SU-DHL-6 (cell line): ENCODE results near the gene KCNN3.

Experiments
- H2AFZ ChIP-seq: fragments of 200-600 bp; sonication (generic); 2 replicates; pipeline ENCODE4 v1.6.1; 2014; ENCODE audit warnings: low read depth, mild to moderate bottlenecking, moderate library complexity, mixed read lengths, antibody characterized with exemption, low read length; ENCODE audit not compliant: severe bottlenecking
- H3F3A ChIP-seq: fragments of 200-600 bp; shearing (Covaris generic); 2 replicates; pipeline ENCODE4 v1.6.0; 2016; ENCODE audit warnings: antibody characterized with exemption, mild to moderate bottlenecking; ENCODE audit not compliant: insufficient read depth
- H3K27ac ChIP-seq: fragments of 200-600 bp; sonication (generic); 2 replicates; pipeline ENCODE4 v1.5.1; 2016; ENCODE audit warnings: low read depth, mild to moderate bottlenecking, low read length, moderate library complexity, mixed read lengths
- H3K27me3 ChIP-seq: fragments of 200-600 bp; sonication (generic), shearing (Covaris generic); 2 replicates; pipeline ENCODE4 v1.6.0; 2014; ENCODE audit warnings: mild to moderate bottlenecking, low read length
- H3K36me3 ChIP-seq: fragments of 200-600 bp; sonication (generic); 2 replicates; pipeline ENCODE4 v1.6.1; 2014; ENCODE audit warnings: mild to moderate bottlenecking, low read length, mixed read lengths
- H3K4me2 ChIP-seq: fragments of 300-600, 200-600 bp; shearing (Covaris generic), sonication (generic); 2 replicates; pipeline ENCODE4 v1.6.0; 2014; ENCODE audit warnings: low read length, low read depth, mild to moderate bottlenecking; ENCODE audit not compliant: poor library complexity, severe bottlenecking
- H3K4me3 ChIP-seq: fragments of 200-600 bp; sonication (generic); 2 replicates; pipeline ENCODE4 v1.5.1; 2014; ENCODE audit warnings: antibody characterized with exemption, low read length, mild to moderate bottlenecking, mixed read lengths; ENCODE audit not compliant: insufficient read depth, poor library complexity, severe bottlenecking
- H3K79me2 ChIP-seq: fragments of 200-600 bp; sonication (generic); 2 replicates; pipeline ENCODE4 v1.6.1; 2014; ENCODE audit warnings: mild to moderate bottlenecking, low read length, moderate library complexity; ENCODE audit not compliant: insufficient read depth
- H3K9ac ChIP-seq: fragments of 200-600 bp; sonication (generic); 2 replicates; pipeline ENCODE4 v1.7.0; 2014; ENCODE audit warnings: mild to moderate bottlenecking, low read length
- H3K9me2 ChIP-seq: fragments of 200-600 bp; sonication (generic); replicated peaks from 2 replicates; pipeline ENCODE4 v1.6.1; 2014; ENCODE audit warnings: low read length; ENCODE audit not compliant: insufficient read depth
- H3K9me3 ChIP-seq: fragments of 200-600 bp; sonication (generic); 2 replicates; pipeline ENCODE4 v1.6.1; 2014; ENCODE audit warnings: low read length, mixed read lengths; ENCODE audit not compliant: insufficient read depth
- H4K20me1 ChIP-seq: fragments of 200-600 bp; sonication (generic); 2 replicates; pipeline ENCODE4 v1.6.1; 2014; ENCODE audit warnings: low read depth, mild to moderate bottlenecking, antibody characterized with exemption, low read length, moderate library complexity, mixed read lengths
- EZH2phosphoT487 ChIP-seq: fragments of 200-600 bp; sonication (generic), shearing (Covaris generic); conservative IDR thresholded peaks from 2 replicates; pipeline ENCODE4 v1.6.1; 2018; ENCODE audit warnings: mild to moderate bottlenecking, antibody characterized with exemption, low read length, moderate library complexity, mixed read lengths
- TF ChIP-seq, protein P1 (sequence below): fragments of 200-600 bp; sonication (generic); IDR thresholded peaks from one replicate; pipeline ENCODE4 v1.5.1; 2017; ENCODE audit warnings: antibody characterized with exemption, mild to moderate bottlenecking, low read length, moderate library complexity; ENCODE audit not compliant: insufficient read depth, poor library complexity, severe bottlenecking

KCNN3 gene

DNA sequence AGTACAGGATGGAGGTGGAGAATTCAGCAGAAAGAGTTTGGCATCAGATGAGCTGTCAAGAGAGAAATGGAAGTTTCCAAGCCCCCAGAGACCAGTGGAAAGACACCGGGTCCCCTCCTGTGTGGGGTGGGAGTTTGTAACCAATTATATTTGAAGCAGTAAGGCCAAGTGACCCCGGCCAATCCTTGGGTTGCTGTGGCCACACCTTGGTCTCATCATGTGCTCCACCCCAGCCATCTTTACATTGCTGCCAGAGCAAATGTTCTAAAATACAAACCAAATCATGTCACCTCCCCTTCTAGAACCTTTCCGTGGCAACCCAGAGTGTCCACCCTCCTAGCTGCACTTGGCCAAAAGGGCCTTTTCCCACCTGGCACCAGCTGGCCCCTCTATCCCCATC, 86.1 kb downstream of the KCNN3 start:
- no peak overlapping the region for H3K4me3 ChIP-seq
- no peak overlapping the region for H3K4me2 ChIP-seq
- no peaks in the 10 kb centered on the region for H3K9me2 ChIP-seq
- TF ChIP-seq, protein P1, sequence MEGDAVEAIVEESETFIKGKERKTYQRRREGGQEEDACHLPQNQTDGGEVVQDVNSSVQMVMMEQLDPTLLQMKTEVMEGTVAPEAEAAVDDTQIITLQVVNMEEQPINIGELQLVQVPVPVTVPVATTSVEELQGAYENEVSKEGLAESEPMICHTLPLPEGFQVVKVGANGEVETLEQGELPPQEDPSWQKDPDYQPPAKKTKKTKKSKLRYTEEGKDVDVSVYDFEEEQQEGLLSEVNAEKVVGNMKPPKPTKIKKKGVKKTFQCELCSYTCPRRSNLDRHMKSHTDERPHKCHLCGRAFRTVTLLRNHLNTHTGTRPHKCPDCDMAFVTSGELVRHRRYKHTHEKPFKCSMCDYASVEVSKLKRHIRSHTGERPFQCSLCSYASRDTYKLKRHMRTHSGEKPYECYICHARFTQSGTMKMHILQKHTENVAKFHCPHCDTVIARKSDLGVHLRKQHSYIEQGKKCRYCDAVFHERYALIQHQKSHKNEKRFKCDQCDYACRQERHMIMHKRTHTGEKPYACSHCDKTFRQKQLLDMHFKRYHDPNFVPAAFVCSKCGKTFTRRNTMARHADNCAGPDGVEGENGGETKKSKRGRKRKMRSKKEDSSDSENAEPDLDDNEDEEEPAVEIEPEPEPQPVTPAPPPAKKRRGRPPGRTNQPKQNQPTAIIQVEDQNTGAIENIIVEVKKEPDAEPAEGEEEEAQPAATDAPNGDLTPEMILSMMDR: no peak
- TF ChIP-seq EZH2phosphoT487: no peak
- H3F3A ChIP-seq: no peaks in the 10 kb centered on the region
- no peaks in the 10 kb centered on the region for H4K20me1 ChIP-seq
- no peak overlapping the region for H3K9ac ChIP-seq
- no peaks in the 10 kb centered on the region for H3K9me3 ChIP-seq
- no peak overlapping the region for H2AFZ ChIP-seq
- no peaks in the 10 kb centered on the region for H3K79me2 ChIP-seq
- H3K36me3 ChIP-seq: no peaks in the 10 kb centered on the region
- H3K27ac ChIP-seq: no peak overlapping the region
- H3K27me3 ChIP-seq: no peaks in the 10 kb centered on the region

DNA sequence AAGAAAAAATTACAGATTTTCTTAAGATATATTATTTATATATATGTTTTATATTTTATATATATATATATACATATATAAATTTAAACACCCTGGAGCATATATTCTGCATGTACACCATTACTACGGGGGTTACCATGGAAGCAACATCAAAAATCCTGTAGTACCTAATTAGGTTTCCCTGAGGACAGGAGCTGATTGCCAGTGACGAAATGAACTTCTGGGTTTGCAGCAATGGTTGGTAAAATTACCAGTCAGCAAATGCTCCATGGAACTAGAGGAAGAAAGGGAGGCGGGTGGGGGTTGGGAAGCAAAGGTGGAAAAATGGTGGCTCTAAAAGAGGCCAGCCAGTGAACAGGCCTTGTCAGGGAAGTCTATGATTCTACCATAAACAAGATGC, 89.5 kb downstream of the KCNN3 start:
- Histone ChIP-seq H3K27me3 (no peaks in the 10 kb centered on the region), H3K9me2 (no peaks in the 10 kb centered on the region), H3F3A (no peaks in the 10 kb centered on the region), H3K36me3 (no peaks in the 10 kb centered on the region), H3K4me3 (no peak overlapping the region), H2AFZ (no peak overlapping the region), H3K27ac (no peak overlapping the region), H3K79me2 (no peaks in the 10 kb centered on the region), H4K20me1 (no peaks in the 10 kb centered on the region), H3K4me2 (no peak overlapping the region), H3K9ac (no peak overlapping the region), H3K9me3 (no peaks in the 10 kb centered on the region)
- no peak for TF ChIP-seq EZH2phosphoT487
- TF ChIP-seq, protein P1: no peak

DNA sequence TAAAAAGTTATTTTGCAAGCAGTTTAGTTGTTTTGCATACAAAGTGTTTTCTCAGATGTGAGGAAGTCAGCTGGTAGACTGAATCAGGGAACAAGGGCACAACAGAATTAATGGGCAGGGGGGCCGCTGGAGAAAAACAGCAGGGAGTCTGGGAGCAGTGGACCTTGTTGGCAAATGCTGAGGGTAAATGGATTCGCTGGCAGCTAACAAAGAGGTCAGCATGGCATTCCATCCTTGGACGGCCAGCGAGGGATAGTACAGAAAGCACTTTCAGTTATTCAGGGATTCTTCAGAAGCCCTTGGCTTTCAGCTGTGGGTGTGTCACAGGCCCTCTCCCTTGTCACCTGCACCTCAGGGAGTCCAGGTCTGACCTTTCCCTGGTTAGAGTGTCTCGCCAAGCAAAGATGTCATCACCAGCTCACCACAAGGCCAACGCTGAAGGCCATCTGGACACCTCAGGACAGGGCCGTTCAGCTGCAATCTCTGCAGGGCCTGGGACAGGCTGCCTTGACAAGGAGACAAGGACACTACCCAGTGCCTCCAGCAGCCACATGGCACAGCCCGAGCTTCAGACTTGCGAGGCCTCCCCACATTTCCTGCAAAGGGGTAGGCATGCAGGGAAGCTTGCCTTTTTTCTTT, 90.4 kb downstream of the KCNN3 start:
- Histone ChIP-seq H3F3A (no peaks in the 10 kb centered on the region), H2AFZ (no peak overlapping the region), H3K27me3 (no peaks in the 10 kb centered on the region), H3K27ac (no peak overlapping the region), H3K9me2 (no peaks in the 10 kb centered on the region), H3K79me2 (no peaks in the 10 kb centered on the region), H3K36me3 (no peaks in the 10 kb centered on the region), H3K4me3 (no peak overlapping the region), H3K9ac (no peak overlapping the region), H3K4me2 (no peak overlapping the region), H4K20me1 (no peaks in the 10 kb centered on the region), H3K9me3 (no peaks in the 10 kb centered on the region)
- no peak for TF ChIP-seq EZH2phosphoT487
- TF ChIP-seq, protein P1: no peak
